Measurements from ENCODE around the gene ALX3.

ALX3 gene

GRCh38 chr1:110111081-110111480 lies 40.6 kb upstream of the ALX3 start:
- H3K9me3 ChIP-seq (replicated peaks in 1 of 2; ENCODE audit: control insufficient read depth in 2 of 2, insufficient read depth in 1 of 2, low read depth in 1 of 2, low read length in 2 of 2): no peaks in the 10 kb centered on the region
- peaks cover 0 to 2% of the 10 kb centered on the region in 2 donors for H3K4me1 ChIP-seq (ENCODE audit: control insufficient read depth in 2 of 2, insufficient read depth in 1 of 2, low read depth in 1 of 2, low read length in 2 of 2)
- H3K27ac ChIP-seq (replicated peaks; ENCODE audit: low read length): no peak overlapping the region
- H3K4me3 ChIP-seq (ENCODE audit: low read length in 2 of 2): no peak overlapping the region
- no peak overlapping the region for H3K14ac ChIP-seq (ENCODE audit: low read length)
- H2BK5ac ChIP-seq (ENCODE audit: low read length): no peak overlapping the region
- no CpG with 5 or more reads among the region's 4 CpGs for WGBS, 2 donors (ENCODE audit: extremely low coverage in 2 of 2, insufficient read length in 2 of 2, insufficient replicate concordance in 1 of 2)
- H2AFZ ChIP-seq (ENCODE audit: low read length): no peak overlapping the region
- no peak overlapping the region for H3K4me2 ChIP-seq (ENCODE audit: insufficient read depth, low read length, poor library complexity, severe bottlenecking)
- H2AK5ac ChIP-seq (ENCODE audit: low read depth, low read length): no peak overlapping the region
- no peak overlapping the region for H3K18ac ChIP-seq (ENCODE audit: low read length)
- H3K9ac ChIP-seq (ENCODE audit: low read depth, low read length, poor library complexity): no peak overlapping the region
- H3K27me3 ChIP-seq (ENCODE audit: control insufficient read depth in 3 of 3, insufficient read depth in 3 of 3, low read depth in 1 of 3, low read length in 3 of 3): peaks cover 0 to 84% (median 0%) of the 10 kb centered on the region in 3 experiments
- no peaks in the 10 kb centered on the region for H3K79me1 ChIP-seq (ENCODE audit: low read depth, low read length)
- no peak for DNase-seq (ENCODE audit: low spot score)
- no peak overlapping the region for H3K23ac ChIP-seq (ENCODE audit: low read depth, low read length, poor library complexity)
- no peaks in the 10 kb centered on the region for H3K36me3 ChIP-seq (replicated peaks in 1 of 2; ENCODE audit: control insufficient read depth in 2 of 2, insufficient read depth in 2 of 2, low read length in 2 of 2)
- H4K8ac ChIP-seq (ENCODE audit: low read depth, low read length): no peak overlapping the region
- no peak overlapping the region for H3K4ac ChIP-seq (ENCODE audit: low read length)
- no peak overlapping the region for H2BK120ac ChIP-seq (ENCODE audit: low read depth, low read length)
- no peak overlapping the region for H2BK12ac ChIP-seq (ENCODE audit: low read length)
- no peak overlapping the region for H4K91ac ChIP-seq (ENCODE audit: low read depth, low read length, poor library complexity)
- H2BK15ac ChIP-seq (ENCODE audit: low read length): no peak overlapping the region

- no peaks in the 10 kb centered on the region for H3K36me3 ChIP-seq (replicated peaks in 1 of 2; ENCODE audit: control insufficient read depth in 2 of 2, insufficient read depth in 2 of 2, low read length in 2 of 2)
- DNase-seq (ENCODE audit: low spot score): no peak
- H3K4me1 ChIP-seq (ENCODE audit: control insufficient read depth in 2 of 2, insufficient read depth in 1 of 2, low read depth in 1 of 2, low read length in 2 of 2): no peaks in the 10 kb centered on the region
- no CpG with 5 or more reads among the region's 7 CpGs for WGBS, 2 donors (ENCODE audit: extremely low coverage in 2 of 2, insufficient read length in 2 of 2, insufficient replicate concordance in 1 of 2)
- H3K9ac ChIP-seq (ENCODE audit: low read depth, low read length, poor library complexity): no peak overlapping the region
- H3K4me3 ChIP-seq (ENCODE audit: low read length in 2 of 2): no peak overlapping the region
- H3K23ac ChIP-seq (ENCODE audit: low read depth, low read length, poor library complexity): no peak overlapping the region
- no peak overlapping the region for H3K4ac ChIP-seq (ENCODE audit: low read length)
- no peak overlapping the region for H2BK5ac ChIP-seq (ENCODE audit: low read length)
- no peak overlapping the region for H3K4me2 ChIP-seq (ENCODE audit: insufficient read depth, low read length, poor library complexity, severe bottlenecking)
- H2BK120ac ChIP-seq (ENCODE audit: low read depth, low read length): no peak overlapping the region
- H2AFZ ChIP-seq (ENCODE audit: low read length): no peak overlapping the region
- H4K91ac ChIP-seq (ENCODE audit: low read depth, low read length, poor library complexity): no peak overlapping the region
- H3K9me3 ChIP-seq (replicated peaks in 1 of 2; ENCODE audit: control insufficient read depth in 2 of 2, insufficient read depth in 1 of 2, low read depth in 1 of 2, low read length in 2 of 2): no peaks in the 10 kb centered on the region
- H4K8ac ChIP-seq (ENCODE audit: low read depth, low read length): no peak overlapping the region
- H3K14ac ChIP-seq (ENCODE audit: low read length): no peak overlapping the region
- no peaks in the 10 kb centered on the region for H3K79me1 ChIP-seq (ENCODE audit: low read depth, low read length)
- H2BK12ac ChIP-seq (ENCODE audit: low read length): no peak overlapping the region
- H2BK15ac ChIP-seq (ENCODE audit: low read length): no peak overlapping the region
- no peak overlapping the region for H3K18ac ChIP-seq (ENCODE audit: low read length)
- no peak overlapping the region for H3K27ac ChIP-seq (replicated peaks; ENCODE audit: low read length)
- H3K27me3 ChIP-seq (ENCODE audit: control insufficient read depth in 3 of 3, insufficient read depth in 3 of 3, low read depth in 1 of 3, low read length in 3 of 3): peaks cover 0 to 77% (median 0%) of the 10 kb centered on the region in 3 experiments
- no peak overlapping the region for H2AK5ac ChIP-seq (ENCODE audit: low read depth, low read length)
Measured at GRCh38 chr1:110107867-110108469, 37.5 kb upstream of the ALX3 start.

GRCh38 chr1:110106013-110106941 lies 35.8 kb upstream of the ALX3 start:
- Histone ChIP-seq H3K4me2 (ENCODE audit: insufficient read depth, low read length, poor library complexity, severe bottlenecking) (no peak overlapping the region), H2BK15ac (ENCODE audit: low read length) (peak overlapping the region; percentile 8), H3K4me1 (ENCODE audit: control insufficient read depth in 2 of 2, insufficient read depth in 1 of 2, low read depth in 1 of 2, low read length in 2 of 2) (no peaks in the 10 kb centered on the region), H3K4ac (ENCODE audit: low read length) (no peak overlapping the region), H2BK120ac (ENCODE audit: low read depth, low read length) (no peak overlapping the region), H4K8ac (ENCODE audit: low read depth, low read length) (no peak overlapping the region), H2AK5ac (ENCODE audit: low read depth, low read length) (peak overlapping the region; percentile 25), H4K91ac (ENCODE audit: low read depth, low read length, poor library complexity) (no peak overlapping the region), H3K27ac (replicated peaks; ENCODE audit: low read length) (no peak overlapping the region), H3K9me3 (replicated peaks in 1 of 2; ENCODE audit: control insufficient read depth in 2 of 2, insufficient read depth in 1 of 2, low read depth in 1 of 2, low read length in 2 of 2) (no peaks in the 10 kb centered on the region), H3K23ac (ENCODE audit: low read depth, low read length, poor library complexity) (peak overlapping the region; percentile 1), H3K36me3 (replicated peaks in 1 of 2; ENCODE audit: control insufficient read depth in 2 of 2, insufficient read depth in 2 of 2, low read length in 2 of 2) (no peaks in the 10 kb centered on the region), H3K14ac (ENCODE audit: low read length) (no peak overlapping the region), H3K9ac (ENCODE audit: low read depth, low read length, poor library complexity) (peak overlapping the region; percentile 72), H2BK5ac (ENCODE audit: low read length) (peak overlapping the region; percentile 4), H3K18ac (ENCODE audit: low read length) (peak overlapping the region; percentile 1), H2AFZ (ENCODE audit: low read length) (peak overlapping the region; percentile 70), H3K79me1 (ENCODE audit: low read depth, low read length) (no peaks in the 10 kb centered on the region), H3K4me3 (ENCODE audit: low read length in 2 of 2) (peak overlapping the region in 1 of 2 donors; percentile 37), H3K27me3 (ENCODE audit: control insufficient read depth in 3 of 3, insufficient read depth in 3 of 3, low read depth in 1 of 3, low read length in 3 of 3) (peaks cover 0 to 75% (median 0%) of the 10 kb centered on the region in 3 experiments), H2BK12ac (ENCODE audit: low read length) (peak overlapping the region; percentile 49)
- no CpG with 5 or more reads among the region's 8 CpGs for WGBS, 2 donors (ENCODE audit: extremely low coverage in 2 of 2, insufficient read length in 2 of 2, insufficient replicate concordance in 1 of 2)
- peak; percentile 62 for DNase-seq (ENCODE audit: low spot score)

- no peak for DNase-seq (ENCODE audit: low spot score)
- Histone ChIP-seq H3K9me3 (replicated peaks in 1 of 2; ENCODE audit: control insufficient read depth in 2 of 2, insufficient read depth in 1 of 2, low read depth in 1 of 2, low read length in 2 of 2) (no peaks in the 10 kb centered on the region), H2AK5ac (ENCODE audit: low read depth, low read length) (no peak overlapping the region), H2BK5ac (ENCODE audit: low read length) (no peak overlapping the region), H3K27me3 (ENCODE audit: control insufficient read depth in 3 of 3, insufficient read depth in 3 of 3, low read depth in 1 of 3, low read length in 3 of 3) (peaks cover 0 to 73% (median 0%) of the 10 kb centered on the region in 3 experiments), H4K8ac (ENCODE audit: low read depth, low read length) (no peak overlapping the region), H4K91ac (ENCODE audit: low read depth, low read length, poor library complexity) (no peak overlapping the region), H3K4me2 (ENCODE audit: insufficient read depth, low read length, poor library complexity, severe bottlenecking) (no peak overlapping the region), H3K9ac (ENCODE audit: low read depth, low read length, poor library complexity) (no peak overlapping the region), H2BK15ac (ENCODE audit: low read length) (no peak overlapping the region), H3K18ac (ENCODE audit: low read length) (no peak overlapping the region), H2BK12ac (ENCODE audit: low read length) (no peak overlapping the region), H3K14ac (ENCODE audit: low read length) (peak overlapping the region; percentile 12), H3K4me3 (ENCODE audit: low read length in 2 of 2) (no peak overlapping the region), H3K4me1 (ENCODE audit: control insufficient read depth in 2 of 2, insufficient read depth in 1 of 2, low read depth in 1 of 2, low read length in 2 of 2) (no peaks in the 10 kb centered on the region), H3K27ac (replicated peaks; ENCODE audit: low read length) (no peak overlapping the region), H2AFZ (ENCODE audit: low read length) (no peak overlapping the region), H2BK120ac (ENCODE audit: low read depth, low read length) (no peak overlapping the region), H3K4ac (ENCODE audit: low read length) (no peak overlapping the region), H3K23ac (ENCODE audit: low read depth, low read length, poor library complexity) (no peak overlapping the region), H3K79me1 (ENCODE audit: low read depth, low read length) (no peaks in the 10 kb centered on the region), H3K36me3 (replicated peaks in 1 of 2; ENCODE audit: control insufficient read depth in 2 of 2, insufficient read depth in 2 of 2, low read length in 2 of 2) (no peaks in the 10 kb centered on the region)
- no CpG with 5 or more reads among the region's 7 CpGs for WGBS, 2 donors (ENCODE audit: extremely low coverage in 2 of 2, insufficient read length in 2 of 2, insufficient replicate concordance in 1 of 2)
Measured at GRCh38 chr1:110102081-110102480, 31.6 kb upstream of the ALX3 start.
